Measurements from ENCODE around the gene PTPRD. TPM values are rescaled to one million over a fixed set of nuclear protein-coding genes. Genes with fewer than 3 reads are reported as not detected.

PTPRD gene
- total and polyA plus RNA-seq, 10 donors = 0.08 to 11.7 (median 2.9) TPM

- H3K27ac ChIP-seq = no peak overlapping the region
- no peak overlapping the region for H3K4me3 ChIP-seq
- intact Hi-C loops (cut with DNase I; ENCODE audit: low total_unique reads) = no loop called here
- no peak for TF ChIP-seq POLR2A (IDR thresholded peaks at IDR 0.05)
- TF ChIP-seq CTCF (IDR thresholded peaks at IDR 0.05 in 8 of 11, conservative IDR thresholded peaks at IDR 0.05 in 3 of 11) = no peak
- no peak for TF ChIP-seq POLR2AphosphoS5 (IDR thresholded peaks at IDR 0.05)
- no peak for DNase-seq
- no peaks in the 10 kb centered on the region for H3K36me3 ChIP-seq
- no peaks in the 10 kb centered on the region for H3K4me1 ChIP-seq
- no peaks in the 10 kb centered on the region for H3K27me3 ChIP-seq (replicated peaks in 1 of 7)
- peaks cover 0 to 3% (median 0%) of the 10 kb centered on the region in 8 donors for H3K9me3 ChIP-seq
- 72 to 90% (median 77%) methylated on average over 4 of the region's 4 CpGs for WGBS, 5 donors
These were observed 1927.7 kb downstream of the PTPRD start for GRCh38 chr9:8684978-8685708.

GRCh38 chr9:8683496-8683895 is 1929.3 kb downstream of the PTPRD start:
- Histone ChIP-seq H3K27me3 (replicated peaks in 1 of 7) (no peaks in the 10 kb centered on the region), H3K9me3 (no peaks in the 10 kb centered on the region), H3K36me3 (no peaks in the 10 kb centered on the region), H3K4me3 (no peak overlapping the region), H3K4me1 (no peaks in the 10 kb centered on the region), H3K27ac (no peak overlapping the region)
- 85 to 95% (median 88%) methylated on average over 7 of the region's 7 CpGs for WGBS, 5 donors
- DNase-seq = no peak
- TF ChIP-seq POLR2AphosphoS5 (IDR thresholded peaks at IDR 0.05) = no peak
- no peak for TF ChIP-seq CTCF (IDR thresholded peaks at IDR 0.05 in 8 of 11, conservative IDR thresholded peaks at IDR 0.05 in 3 of 11)
- TF ChIP-seq POLR2A (IDR thresholded peaks at IDR 0.05) = no peak
- intact Hi-C loops (cut with DNase I; ENCODE audit: low total_unique reads) = no loop called here

- DNase-seq = no peak
- WGBS, 5 donors = 78 to 93% (median 87%) methylated on average over 2 of the region's 2 CpGs
- Histone ChIP-seq H3K9me3 (no peaks in the 10 kb centered on the region), H3K27ac (no peak overlapping the region), H3K4me1 (no peaks in the 10 kb centered on the region), H3K36me3 (no peaks in the 10 kb centered on the region), H3K27me3 (replicated peaks in 1 of 7) (no peaks in the 10 kb centered on the region), H3K4me3 (no peak overlapping the region)
- intact Hi-C loops (cut with DNase I; ENCODE audit: low total_unique reads) = no loop called here
- TF ChIP-seq POLR2A (IDR thresholded peaks at IDR 0.05) (no peak), CTCF (IDR thresholded peaks at IDR 0.05 in 8 of 11, conservative IDR thresholded peaks at IDR 0.05 in 3 of 11) (no peak), POLR2AphosphoS5 (IDR thresholded peaks at IDR 0.05) (no peak)
These were observed 1932.1 kb downstream of the PTPRD start for GRCh38 chr9:8680658-8681057.

GRCh38 chr9:8680157-8680556 is 1932.6 kb downstream of the PTPRD start:
- WGBS, 5 donors = 87 to 96% (median 92%) methylated on average over 3 of the region's 3 CpGs
- intact Hi-C loops (cut with DNase I; ENCODE audit: low total_unique reads) = no loop called here
- no peak for TF ChIP-seq POLR2AphosphoS5 (IDR thresholded peaks at IDR 0.05)
- TF ChIP-seq POLR2A (IDR thresholded peaks at IDR 0.05) = no peak
- no peak for TF ChIP-seq CTCF (IDR thresholded peaks at IDR 0.05 in 8 of 11, conservative IDR thresholded peaks at IDR 0.05 in 3 of 11)

More at GRCh38 chr9:8680157-8680556, 1932.6 kb downstream of the PTPRD start:
- H3K4me1 ChIP-seq = no peaks in the 10 kb centered on the region
- H3K9me3 ChIP-seq = no peaks in the 10 kb centered on the region
- H3K4me3 ChIP-seq = no peak overlapping the region
- H3K27ac ChIP-seq = no peak overlapping the region
- H3K36me3 ChIP-seq = no peaks in the 10 kb centered on the region
- H3K27me3 ChIP-seq (replicated peaks in 1 of 7) = no peaks in the 10 kb centered on the region
- DNase-seq = no peak
